Mesodermal cell (in vitro differentiated cells): ENCODE data around the gene TCAIM.

Experiments used
- H3K27ac ChIP-seq: 2 replicates; pipeline ENCODE4 v1.7.0; 2013; ENCODE audit warnings: mild to moderate bottlenecking, low read depth, low read length, moderate library complexity; ENCODE audit not compliant: severe bottlenecking
- H3K36me3 ChIP-seq: 2 replicates; pipeline ENCODE4 v1.7.1; 2013; ENCODE audit warnings: mild to moderate bottlenecking, low read length, moderate library complexity; ENCODE audit not compliant: control insufficient read depth, insufficient read depth
- H3K4me1 ChIP-seq: one replicate; pipeline ENCODE4 v1.7.1; 2013; ENCODE audit warnings: mild to moderate bottlenecking, low read length; ENCODE audit not compliant: insufficient read depth, control insufficient read depth, poor library complexity, severe bottlenecking
- H3K4me3 ChIP-seq: 2 replicates; pipeline ENCODE4 v1.7.0; 2013; ENCODE audit warnings: low read length, control low read depth, mild to moderate bottlenecking; ENCODE audit not compliant: insufficient read depth, poor library complexity, severe bottlenecking; ENCODE audit errors: extremely low read depth
- H3K9me3 ChIP-seq: 2 replicates; pipeline ENCODE4 v1.7.1; 2013; ENCODE audit warnings: mild to moderate bottlenecking, low read length, moderate library complexity; ENCODE audit not compliant: control insufficient read depth
- WGBS, 2 experiments: methylation state at CpG; one replicate each; pipeline ENCODE4 v1.1.5; 2013; ENCODE audit warnings: missing lambda C conversion rate in 2 of 2; ENCODE audit not compliant: insufficient coverage in 2 of 2; 5-methylcytosine and 5-hydroxymethylcytosine counted together

Gene TCAIM

DNA sequence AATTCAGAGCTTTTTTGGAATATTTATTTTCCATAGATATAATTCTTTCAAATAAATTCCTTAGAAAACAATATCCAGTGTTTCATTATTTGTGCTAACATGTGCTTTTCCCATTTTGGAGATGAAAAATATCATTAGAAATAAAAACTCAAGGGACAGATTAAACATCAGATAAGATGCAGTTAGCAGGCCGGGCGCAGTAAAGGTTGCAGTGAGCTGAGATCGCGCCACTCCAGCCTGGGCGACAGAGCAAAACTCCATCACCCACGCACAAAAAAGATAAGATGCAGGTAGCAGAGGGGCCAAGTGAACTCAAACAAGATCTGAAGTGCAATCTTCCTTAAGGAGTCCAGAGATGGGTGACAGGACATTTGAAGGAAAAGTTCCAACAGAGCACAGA, 90.9 kb downstream of the TCAIM start:
- Histone ChIP-seq H3K4me1 (no peaks in the 10 kb centered on the region), H3K27ac (no peak overlapping the region), H3K36me3 (no peaks in the 10 kb centered on the region), H3K9me3 (no peaks in the 10 kb centered on the region), H3K4me3 (no peak overlapping the region)
- 94 to 97% methylated on average over 6 of the region's 6 CpGs for WGBS, 2 experiments

- no peak overlapping the region for H3K27ac ChIP-seq
- no peaks in the 10 kb centered on the region for H3K4me1 ChIP-seq
- no peak overlapping the region for H3K4me3 ChIP-seq
- no peaks in the 10 kb centered on the region for H3K9me3 ChIP-seq
- WGBS, 2 experiments: 89 to 90% methylated on average over 4 of the region's 4 CpGs
- H3K36me3 ChIP-seq: no peaks in the 10 kb centered on the region
Observed at GRCh38 chr3:44430466-44430865, 91.9 kb downstream of the TCAIM start.

DNA sequence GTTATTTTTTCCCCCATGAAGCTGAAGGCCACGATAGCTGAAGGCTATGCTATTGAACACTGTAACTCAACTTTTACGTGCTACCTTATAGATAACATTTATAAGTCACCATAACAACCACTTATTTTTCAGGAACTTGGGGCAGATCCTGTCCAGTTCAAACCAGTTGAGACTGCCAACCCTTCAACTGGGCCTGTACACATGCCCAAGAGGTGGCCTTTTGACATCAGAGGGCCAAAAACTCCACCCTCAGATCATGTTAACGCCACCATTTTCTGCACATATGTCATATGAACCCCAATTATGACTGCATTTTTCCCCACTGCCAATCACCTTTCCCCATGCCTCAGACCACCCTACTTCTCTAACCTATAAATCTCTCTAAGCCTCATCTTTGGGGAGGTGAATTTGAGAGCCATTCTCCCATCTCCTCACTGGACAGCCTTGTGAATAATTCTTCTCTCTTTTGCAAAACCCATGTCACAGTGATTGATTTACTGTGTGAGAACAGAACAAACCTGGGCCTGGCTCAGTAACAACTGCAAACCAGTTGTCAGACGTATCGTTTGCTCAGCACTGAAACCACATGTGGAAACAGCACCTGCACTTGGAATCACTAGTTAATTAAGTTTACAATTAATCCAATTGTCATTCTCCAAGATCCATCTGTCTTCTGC, 96.4 kb downstream of the TCAIM start:
- Histone ChIP-seq H3K27ac (no peak overlapping the region), H3K4me1 (peaks cover 7% of the 10 kb centered on the region), H3K9me3 (no peaks in the 10 kb centered on the region), H3K36me3 (peaks cover 12% of the 10 kb centered on the region), H3K4me3 (no peak overlapping the region)
- WGBS, 2 experiments: 92 to 97% methylated on average over 4 to 5 of the region's 5 CpGs

DNA sequence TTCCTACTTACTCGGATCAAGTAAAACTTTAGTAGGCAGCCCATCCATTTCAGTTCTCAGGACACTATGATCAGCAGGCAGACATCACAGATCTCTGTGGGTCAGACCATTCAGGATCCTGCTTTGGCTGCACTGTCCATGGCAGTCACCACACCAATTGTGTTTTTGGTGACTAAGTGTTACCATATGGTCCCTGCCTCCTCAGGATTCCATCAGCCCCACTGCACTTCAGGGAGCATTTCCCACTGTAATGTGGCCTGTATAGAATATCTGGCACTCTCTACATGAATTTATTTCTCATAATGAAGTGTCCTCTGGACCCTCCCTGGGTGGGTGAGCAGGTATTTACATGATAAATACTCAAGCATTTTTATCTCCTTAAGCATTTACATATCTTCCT, 97.6 kb downstream of the TCAIM start:
- Histone ChIP-seq H3K4me3 (no peak overlapping the region), H3K9me3 (no peaks in the 10 kb centered on the region), H3K27ac (no peak overlapping the region), H3K4me1 (peaks cover 7% of the 10 kb centered on the region), H3K36me3 (peaks cover 12% of the 10 kb centered on the region)
- 91 to 100% methylated on average over 1 of the region's 1 CpG for WGBS, 2 experiments

GRCh38 chr3:44437800-44438199, 99.2 kb downstream of the TCAIM start:
- Histone ChIP-seq H3K4me3 (no peak overlapping the region), H3K9me3 (no peaks in the 10 kb centered on the region), H3K27ac (peak overlapping the region; percentile 16), H3K4me1 (peaks cover 7% of the 10 kb centered on the region), H3K36me3 (peaks cover 24% of the 10 kb centered on the region)
- 88 to 90% methylated on average over 2 to 5 of the region's 7 CpGs for WGBS, 2 experiments

- Histone ChIP-seq H3K9me3 (no peaks in the 10 kb centered on the region), H3K36me3 (peaks cover 41% of the 10 kb centered on the region), H3K4me1 (peaks cover 7% of the 10 kb centered on the region), H3K4me3 (no peak overlapping the region), H3K27ac (peak overlapping the region; percentile 73)
- 63 to 85% methylated on average over 4 to 6 of the region's 7 CpGs for WGBS, 2 experiments
Observed at GRCh38 chr3:44439499-44440295, 101.1 kb downstream of the TCAIM start.

DNA sequence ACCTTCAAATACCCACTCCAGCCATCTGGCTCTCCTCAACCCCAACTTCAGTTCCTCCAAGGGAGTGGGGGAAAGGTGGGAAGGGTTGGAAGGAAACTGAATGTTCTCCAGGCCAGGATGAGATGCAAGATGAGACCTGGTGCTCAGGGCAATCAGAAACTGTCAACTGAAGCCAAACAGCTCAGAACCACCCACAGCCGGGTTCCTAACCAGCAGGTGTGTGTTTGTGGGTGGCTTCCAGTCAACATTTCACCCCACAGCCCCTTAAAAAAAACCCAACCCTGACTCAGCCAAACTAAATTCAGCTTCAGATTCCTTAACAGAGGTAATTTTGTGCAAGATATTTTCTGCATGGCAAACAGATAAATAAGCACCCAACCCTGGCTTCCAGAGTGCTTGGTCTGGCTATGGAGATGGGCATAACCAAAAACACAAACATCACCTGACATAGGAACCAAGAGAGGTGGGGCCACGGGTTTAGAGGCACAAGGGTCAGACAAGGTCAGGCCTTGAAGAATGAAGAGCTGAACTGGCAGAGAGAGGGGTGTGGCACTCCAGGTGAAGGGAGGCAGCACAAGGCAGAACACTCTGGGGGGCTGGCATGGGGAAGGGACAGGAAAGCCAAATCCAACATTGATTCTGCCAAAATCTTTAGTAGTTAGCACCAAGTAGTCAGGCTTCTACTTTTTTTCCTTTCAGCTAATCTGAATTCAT, 104.2 kb downstream of the TCAIM start:
- Histone ChIP-seq H3K36me3 (peaks cover 67% of the 10 kb centered on the region), H3K4me3 (no peak overlapping the region), H3K27ac (no peak overlapping the region), H3K9me3 (no peaks in the 10 kb centered on the region), H3K4me1 (peaks cover 3% of the 10 kb centered on the region)
- 100% methylated on average over 1 of the region's 2 CpGs; no CpG with 5 or more reads in 1 of the 2 experiments for WGBS, 2 experiments

DNA sequence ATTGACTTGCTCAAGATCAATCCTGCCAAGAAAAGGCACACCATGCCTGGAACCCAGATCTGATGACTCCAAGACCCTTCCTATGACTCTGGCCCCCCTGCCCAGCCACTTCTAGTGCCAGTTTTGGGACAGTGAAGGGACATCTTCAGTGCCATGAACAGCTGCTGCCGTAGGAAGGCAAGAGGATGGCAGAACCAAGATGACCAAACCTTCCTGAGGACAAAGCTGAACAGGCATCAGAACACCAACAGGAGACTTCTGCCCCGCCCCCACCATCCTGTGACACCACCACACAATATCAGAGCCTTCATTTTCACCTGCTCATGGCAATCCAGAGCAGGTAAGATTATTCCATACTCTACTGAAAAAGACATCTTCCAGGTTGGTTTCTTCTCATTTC, 105.9 kb downstream of the TCAIM start:
- Histone ChIP-seq H3K4me1 (peaks cover 2% of the 10 kb centered on the region), H3K36me3 (peaks cover 79% of the 10 kb centered on the region), H3K4me3 (no peak overlapping the region), H3K27ac (no peak overlapping the region), H3K9me3 (no peaks in the 10 kb centered on the region)
- 92 to 94% methylated on average over 2 of the region's 2 CpGs for WGBS, 2 experiments

GRCh38 chr3:44444896-44445691, 106.5 kb downstream of the TCAIM start:
- 92 to 94% methylated on average over 5 to 7 of the region's 7 CpGs for WGBS, 2 experiments
- H3K36me3 ChIP-seq: peaks cover 82% of the 10 kb centered on the region

GRCh38 chr3:44445786-44446185, 107.2 kb downstream of the TCAIM start:
- no peaks in the 10 kb centered on the region for H3K4me1 ChIP-seq
- no peaks in the 10 kb centered on the region for H3K9me3 ChIP-seq
- H3K4me3 ChIP-seq: no peak overlapping the region
- H3K27ac ChIP-seq: no peak overlapping the region
- H3K36me3 ChIP-seq: peaks cover 89% of the 10 kb centered on the region
- WGBS, 2 experiments: 86 to 100% methylated on average over 1 to 2 of the region's 5 CpGs

More at GRCh38 chr3:44444896-44445691, 106.5 kb downstream of the TCAIM start:
- Histone ChIP-seq H3K4me1 (no peaks in the 10 kb centered on the region), H3K4me3 (no peak overlapping the region), H3K27ac (no peak overlapping the region), H3K9me3 (no peaks in the 10 kb centered on the region)
